C4-2B (cell line): ENCODE data around the gene KCNQ1.

Experiments used
- ZFX ChIP-seq: fragments of 450-650 bp; IDR thresholded peaks from 2 replicates; pipeline ENCODE4 v1.6.1; 2017
- TF ChIP-seq, protein P1 (sequence below): fragments of 450-650 bp; conservative IDR thresholded peaks from 2 replicates; pipeline ENCODE4 v1.5.1; 2017; ENCODE audit warnings: mild to moderate bottlenecking

GRCh38 chr11:2571598-2572281 is 126.9 kb downstream of the KCNQ1 start:
- TF ChIP-seq, protein P1, sequence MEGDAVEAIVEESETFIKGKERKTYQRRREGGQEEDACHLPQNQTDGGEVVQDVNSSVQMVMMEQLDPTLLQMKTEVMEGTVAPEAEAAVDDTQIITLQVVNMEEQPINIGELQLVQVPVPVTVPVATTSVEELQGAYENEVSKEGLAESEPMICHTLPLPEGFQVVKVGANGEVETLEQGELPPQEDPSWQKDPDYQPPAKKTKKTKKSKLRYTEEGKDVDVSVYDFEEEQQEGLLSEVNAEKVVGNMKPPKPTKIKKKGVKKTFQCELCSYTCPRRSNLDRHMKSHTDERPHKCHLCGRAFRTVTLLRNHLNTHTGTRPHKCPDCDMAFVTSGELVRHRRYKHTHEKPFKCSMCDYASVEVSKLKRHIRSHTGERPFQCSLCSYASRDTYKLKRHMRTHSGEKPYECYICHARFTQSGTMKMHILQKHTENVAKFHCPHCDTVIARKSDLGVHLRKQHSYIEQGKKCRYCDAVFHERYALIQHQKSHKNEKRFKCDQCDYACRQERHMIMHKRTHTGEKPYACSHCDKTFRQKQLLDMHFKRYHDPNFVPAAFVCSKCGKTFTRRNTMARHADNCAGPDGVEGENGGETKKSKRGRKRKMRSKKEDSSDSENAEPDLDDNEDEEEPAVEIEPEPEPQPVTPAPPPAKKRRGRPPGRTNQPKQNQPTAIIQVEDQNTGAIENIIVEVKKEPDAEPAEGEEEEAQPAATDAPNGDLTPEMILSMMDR: no peak
- TF ChIP-seq ZFX: no peak
